ENCODE results near the gene ALDH3B2. TPM values are rescaled to one million over a fixed set of nuclear protein-coding genes. Genes with fewer than 3 reads are reported as not detected.

The ALDH3B2 gene
- total RNA-seq, 1 donor from 2014 or later, result 4.8 TPM

- Mint-ChIP-seq H3K27ac (no peak overlapping the region), H3K9me3 (peaks cover 15% of the 10 kb centered on the region), H3K36me3 (peaks cover 4% of the 10 kb centered on the region), H3K4me3 (no peak overlapping the region), H3K4me1 (ENCODE audit: unreplicated experiment) (peaks cover 10% of the 10 kb centered on the region), H3K27me3 (peaks cover 10% of the 10 kb centered on the region)
- DNase-seq (ENCODE audit: extremely low spot score, unreplicated experiment), result no peak
- TF ChIP-seq CTCF (conservative IDR thresholded peaks at IDR 0.05), result no peak
Observed at GRCh38 chr11:67698247-67698646, 23.8 kb upstream of the ALDH3B2 start.

GRCh38 chr11:67697846-67698245, 23.4 kb upstream of the ALDH3B2 start:
- peaks cover 4% of the 10 kb centered on the region for H3K36me3 Mint-ChIP-seq
- H3K27ac Mint-ChIP-seq, result no peak overlapping the region
- TF ChIP-seq CTCF (conservative IDR thresholded peaks at IDR 0.05), result no peak
- H3K4me1 Mint-ChIP-seq (ENCODE audit: unreplicated experiment), result peaks cover 10% of the 10 kb centered on the region
- peaks cover 6% of the 10 kb centered on the region for H3K27me3 Mint-ChIP-seq
- peaks cover 15% of the 10 kb centered on the region for H3K9me3 Mint-ChIP-seq
- no peak for DNase-seq (ENCODE audit: extremely low spot score, unreplicated experiment)
- no peak overlapping the region for H3K4me3 Mint-ChIP-seq

- H3K27me3 Mint-ChIP-seq, result peaks cover 6% of the 10 kb centered on the region
- H3K27ac Mint-ChIP-seq, result no peak overlapping the region
- no peak for TF ChIP-seq CTCF (conservative IDR thresholded peaks at IDR 0.05)
- H3K9me3 Mint-ChIP-seq, result peaks cover 15% of the 10 kb centered on the region
- DNase-seq (ENCODE audit: extremely low spot score, unreplicated experiment), result no peak
- peaks cover 4% of the 10 kb centered on the region for H3K36me3 Mint-ChIP-seq
- peaks cover 10% of the 10 kb centered on the region for H3K4me1 Mint-ChIP-seq (ENCODE audit: unreplicated experiment)
- no peak overlapping the region for H3K4me3 Mint-ChIP-seq
Observed at GRCh38 chr11:67696998-67697397, 22.6 kb upstream of the ALDH3B2 start.

GRCh38 chr11:67695606-67696005, 21.2 kb upstream of the ALDH3B2 start:
- Mint-ChIP-seq H3K27me3 (peaks cover 3% of the 10 kb centered on the region), H3K9me3 (peaks cover 14% of the 10 kb centered on the region), H3K4me3 (no peak overlapping the region)

GRCh38 chr11:67694875-67695555, 20.6 kb upstream of the ALDH3B2 start:
- Mint-ChIP-seq H3K27me3 (no peaks in the 10 kb centered on the region), H3K36me3 (no peaks in the 10 kb centered on the region), H3K27ac (no peak overlapping the region), H3K4me1 (ENCODE audit: unreplicated experiment) (peaks cover 1% of the 10 kb centered on the region), H3K4me3 (no peak overlapping the region), H3K9me3 (peaks cover 8% of the 10 kb centered on the region)
- TF ChIP-seq CTCF (conservative IDR thresholded peaks at IDR 0.05), result no peak
- no peak for DNase-seq (ENCODE audit: extremely low spot score, unreplicated experiment)

More at GRCh38 chr11:67695606-67696005, 21.2 kb upstream of the ALDH3B2 start:
- no peak for DNase-seq (ENCODE audit: extremely low spot score, unreplicated experiment)
- peaks cover 7% of the 10 kb centered on the region for H3K4me1 Mint-ChIP-seq (ENCODE audit: unreplicated experiment)
- no peak for TF ChIP-seq CTCF (conservative IDR thresholded peaks at IDR 0.05)
- H3K36me3 Mint-ChIP-seq, result peaks cover 4% of the 10 kb centered on the region
- no peak overlapping the region for H3K27ac Mint-ChIP-seq
